ENCODE data around the gene MPND.

DNA sequence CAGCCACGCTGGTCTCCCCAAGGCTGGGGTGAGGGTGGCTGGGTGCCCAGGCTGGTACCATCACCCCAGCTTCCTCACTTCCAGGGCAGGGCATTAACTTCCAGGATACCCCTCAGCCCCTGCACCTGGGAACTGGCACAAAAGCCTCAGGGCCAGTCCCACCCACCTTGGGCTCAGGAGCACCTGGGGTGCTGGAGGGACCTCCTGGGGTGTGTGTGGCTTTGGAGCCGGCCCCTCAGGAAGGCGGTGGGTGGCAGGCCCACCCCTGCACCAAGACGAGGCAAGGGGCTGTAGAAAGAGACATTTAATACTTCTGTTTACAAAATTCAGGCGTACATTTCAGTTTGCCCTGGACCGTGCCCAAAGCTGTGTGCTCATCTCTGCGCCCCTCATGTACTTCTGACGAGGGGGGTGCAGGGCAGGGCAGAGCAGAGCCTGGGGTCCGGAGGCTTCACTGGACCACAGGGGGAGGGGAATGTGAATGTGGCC is 16.8 kb downstream of the MPND start:
- TF ChIP-seq, protein P1, sequence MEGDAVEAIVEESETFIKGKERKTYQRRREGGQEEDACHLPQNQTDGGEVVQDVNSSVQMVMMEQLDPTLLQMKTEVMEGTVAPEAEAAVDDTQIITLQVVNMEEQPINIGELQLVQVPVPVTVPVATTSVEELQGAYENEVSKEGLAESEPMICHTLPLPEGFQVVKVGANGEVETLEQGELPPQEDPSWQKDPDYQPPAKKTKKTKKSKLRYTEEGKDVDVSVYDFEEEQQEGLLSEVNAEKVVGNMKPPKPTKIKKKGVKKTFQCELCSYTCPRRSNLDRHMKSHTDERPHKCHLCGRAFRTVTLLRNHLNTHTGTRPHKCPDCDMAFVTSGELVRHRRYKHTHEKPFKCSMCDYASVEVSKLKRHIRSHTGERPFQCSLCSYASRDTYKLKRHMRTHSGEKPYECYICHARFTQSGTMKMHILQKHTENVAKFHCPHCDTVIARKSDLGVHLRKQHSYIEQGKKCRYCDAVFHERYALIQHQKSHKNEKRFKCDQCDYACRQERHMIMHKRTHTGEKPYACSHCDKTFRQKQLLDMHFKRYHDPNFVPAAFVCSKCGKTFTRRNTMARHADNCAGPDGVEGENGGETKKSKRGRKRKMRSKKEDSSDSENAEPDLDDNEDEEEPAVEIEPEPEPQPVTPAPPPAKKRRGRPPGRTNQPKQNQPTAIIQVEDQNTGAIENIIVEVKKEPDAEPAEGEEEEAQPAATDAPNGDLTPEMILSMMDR (conservative IDR thresholded peaks at IDR 0.05 in 1 of 2, IDR thresholded peaks at IDR 0.05 in 1 of 2; ENCODE audit: extremely low read depth in 1 of 2, insufficient read depth in 1 of 2, low read depth in 1 of 2, low read length in 2 of 2) = no peak
- no peak for TF ChIP-seq EZH2 (IDR thresholded peaks at IDR 0.05; ENCODE audit: borderline replicate concordance, low read length)

Measured in mammary epithelial cell (primary cell).